HepG2 (cell line): ENCODE data around the gene LSM6. TPM values are rescaled to one million over a fixed set of nuclear protein-coding genes. Genes with fewer than 3 reads are reported as not detected.
A peak's percentile ranks its signal among the peaks of the same experiment; 100 is the strongest.

Experiments
- HMG20B ChIP-seq: conservative IDR thresholded peaks from 2 replicates; pipeline ENCODE4 v1.6.1; 2016; ENCODE audit warnings: missing genetic modification reagents, missing compliant biosample characterization
- POLR2A ChIP-seq, 2 experiments: IDR thresholded peaks; 2 replicates each; pipeline ENCODE4 v1.6.1; 2011; ENCODE audit warnings: low read depth in 2 of 2, low read length in 2 of 2, mild to moderate bottlenecking in 1 of 2, moderate library complexity in 1 of 2; ENCODE audit not compliant: insufficient read depth in 1 of 2
- RBAK ChIP-seq: sonication (generic); formaldehyde crosslinking; IDR thresholded peaks from 2 replicates; pipeline ENCODE4 v1.5.1; 2020; ENCODE audit warnings: mild to moderate bottlenecking, missing genetic modification reagents
- SOX5 ChIP-seq: IDR thresholded peaks from 2 replicates; pipeline ENCODE4 v1.6.1; 2016; ENCODE audit warnings: borderline replicate concordance
- TBL1XR1 ChIP-seq: fragments of 150-350 bp; IDR thresholded peaks from 2 replicates; pipeline ENCODE4 v1.6.1; 2014; ENCODE audit warnings: borderline replicate concordance, low read length; ENCODE audit not compliant: partially characterized antibody
- ZNF124 ChIP-seq: sonication (generic); formaldehyde crosslinking; IDR thresholded peaks from 2 replicates; pipeline ENCODE4 v1.4.0; 2020; ENCODE audit warnings: missing genetic modification reagents
- ZNF180 ChIP-seq: sonication (generic); formaldehyde crosslinking; IDR thresholded peaks from 2 replicates; pipeline ENCODE4 v1.4.0; 2020; ENCODE audit warnings: low read depth, missing genetic modification reagents, borderline replicate concordance
- ZNF207 ChIP-seq: fragments of 450-650 bp; IDR thresholded peaks from 2 replicates; pipeline ENCODE4 v1.6.1; 2016; ENCODE audit warnings: antibody characterized with exemption, borderline replicate concordance
- ZNF33B ChIP-seq: sonication (generic); formaldehyde crosslinking; IDR thresholded peaks from 2 replicates; pipeline ENCODE4 v1.5.1; 2020; ENCODE audit warnings: mild to moderate bottlenecking, missing genetic modification reagents
- ZNF350 ChIP-seq: sonication (generic); formaldehyde crosslinking; IDR thresholded peaks from 2 replicates; pipeline ENCODE4 v1.4.0; 2020; ENCODE audit warnings: mild to moderate bottlenecking, low read depth, missing genetic modification reagents, borderline replicate concordance
- ZNF720 ChIP-seq: sonication (generic); formaldehyde crosslinking; IDR thresholded peaks from 2 replicates; pipeline ENCODE4 v1.4.0; 2020; ENCODE audit warnings: missing genetic modification reagents
- ZSCAN20 ChIP-seq: sonication (generic); formaldehyde crosslinking; IDR thresholded peaks from 2 replicates; pipeline ENCODE4 v1.4.0; 2020; ENCODE audit warnings: missing genetic modification reagents, mild to moderate bottlenecking, borderline replicate concordance
- polyA plus RNA-seq, 8 experiments: library from polyadenylated mRNA; depleted of rRNA in 3 of 8; stranded (reverse) in 7 of 8; unstranded in 1 of 8; fragments of >200 nt; fragmentation: Illumina TruSeq in 4 of 8; extraction: Trizol in 4 of 8; gene quantifications; 2 replicates each; pipeline versions ENCODE4 v1.2.1 to v1.2.3, GENCODE V29; 2011 to 2016; ENCODE audit warnings: low read depth in 4 of 8, missing spikeins in 1 of 8, mixed read lengths in 1 of 8; ENCODE audit not compliant: insufficient read depth in 1 of 8
- total RNA-seq, 5 experiments: library from RNA; depleted of rRNA; stranded (reverse); fragments of >200 nt; fragmentation: Illumina TruSeq; extraction: Trizol; gene quantifications; 2 replicates each; pipeline ENCODE4 v1.2.3, GENCODE V29; 2016; ENCODE audit warnings: low read depth in 1 of 5
- TF ChIP-seq, protein P1 (sequence below): IDR thresholded peaks from 2 replicates; pipeline ENCODE4 v1.6.1; 2016; ENCODE audit warnings: mild to moderate bottlenecking
- TF ChIP-seq, protein P2 (sequence below): sonication (generic); formaldehyde crosslinking; IDR thresholded peaks from 2 replicates; pipeline ENCODE4 v1.8.1; 2023; ENCODE audit warnings: mild to moderate bottlenecking, missing genetic modification reagents
- TF ChIP-seq, protein P3 (sequence below), 2 experiments: IDR thresholded peaks; 2 replicates each; pipeline ENCODE4 v1.6.1; 2011 to 2012; ENCODE audit warnings: low read length in 2 of 2, borderline replicate concordance in 1 of 2, low read depth in 1 of 2, mild to moderate bottlenecking in 1 of 2, moderate library complexity in 1 of 2
- TF ChIP-seq, protein P4 (sequence below), 2 experiments: sonication (generic) in 1 of 2; formaldehyde crosslinking in 1 of 2; IDR thresholded peaks; 2 replicates each; pipeline versions ENCODE4 v1.4.0 to v1.6.1; 2018 to 2020; ENCODE audit warnings: missing genetic modification reagents in 2 of 2, borderline replicate concordance in 1 of 2, low read depth in 1 of 2, mild to moderate bottlenecking in 1 of 2, missing biosample characterization in 1 of 2
- TF ChIP-seq, protein P5 (sequence below): sonication (generic); formaldehyde crosslinking; IDR thresholded peaks from 2 replicates; pipeline ENCODE4 v1.5.1; 2020; ENCODE audit warnings: missing genetic modification reagents, mild to moderate bottlenecking, borderline replicate concordance
- TF ChIP-seq, protein P6 (sequence below): IDR thresholded peaks from 2 replicates; pipeline ENCODE4 v1.6.1; 2016; ENCODE audit warnings: control low read depth

Gene LSM6
- total and polyA plus RNA-seq, 2 of the 13 experiments (the other 11 are each of a cell fraction or from before 2014, with no cell fraction given) = 14.6 to 83.3 TPM

DNA sequence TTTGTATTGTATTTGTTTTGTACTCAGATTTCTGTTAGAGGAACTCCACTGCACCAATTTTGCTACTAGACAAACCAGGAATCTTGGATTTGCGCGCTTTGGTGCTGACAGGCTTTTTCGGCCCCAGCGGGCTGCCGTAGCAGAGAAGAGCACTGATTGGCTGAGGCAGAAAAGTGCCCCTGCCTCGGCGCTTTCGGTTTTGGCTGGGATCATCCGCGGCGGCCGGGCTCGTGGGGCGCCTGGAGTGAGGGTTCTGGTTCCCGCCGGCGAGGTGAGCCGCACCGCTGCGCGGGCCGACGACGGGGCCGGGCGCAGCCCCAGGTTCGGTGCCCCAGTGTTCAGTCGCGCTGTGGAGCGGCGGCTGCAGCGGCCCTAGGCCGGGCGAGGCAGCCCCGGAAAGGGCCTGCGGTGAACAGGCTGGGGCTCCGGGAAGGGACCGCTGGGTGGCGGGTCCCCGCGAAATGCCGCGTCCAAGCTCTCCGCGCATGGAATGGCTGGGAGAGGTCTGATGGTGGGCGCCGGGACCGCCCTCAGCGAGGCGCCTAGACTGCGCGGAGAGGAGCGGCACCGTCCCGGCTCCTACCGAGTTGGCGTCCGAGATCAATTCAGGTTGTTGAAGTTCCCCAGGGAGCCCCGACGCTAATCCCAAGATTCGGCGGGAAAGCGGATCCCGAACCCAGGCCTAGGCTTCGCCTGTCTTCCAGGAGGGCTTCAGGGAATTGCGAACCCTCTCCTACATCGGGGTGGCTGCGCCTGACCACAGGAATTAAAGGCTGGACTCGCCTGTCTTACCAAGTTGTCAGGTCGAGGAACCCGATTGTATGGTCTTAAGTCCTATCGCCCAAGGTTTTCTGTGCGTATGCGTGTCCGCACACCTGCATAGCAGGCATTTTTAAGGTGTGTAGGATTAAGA is at the start of gene LSM6 (continued):
- TF ChIP-seq, protein P1, sequence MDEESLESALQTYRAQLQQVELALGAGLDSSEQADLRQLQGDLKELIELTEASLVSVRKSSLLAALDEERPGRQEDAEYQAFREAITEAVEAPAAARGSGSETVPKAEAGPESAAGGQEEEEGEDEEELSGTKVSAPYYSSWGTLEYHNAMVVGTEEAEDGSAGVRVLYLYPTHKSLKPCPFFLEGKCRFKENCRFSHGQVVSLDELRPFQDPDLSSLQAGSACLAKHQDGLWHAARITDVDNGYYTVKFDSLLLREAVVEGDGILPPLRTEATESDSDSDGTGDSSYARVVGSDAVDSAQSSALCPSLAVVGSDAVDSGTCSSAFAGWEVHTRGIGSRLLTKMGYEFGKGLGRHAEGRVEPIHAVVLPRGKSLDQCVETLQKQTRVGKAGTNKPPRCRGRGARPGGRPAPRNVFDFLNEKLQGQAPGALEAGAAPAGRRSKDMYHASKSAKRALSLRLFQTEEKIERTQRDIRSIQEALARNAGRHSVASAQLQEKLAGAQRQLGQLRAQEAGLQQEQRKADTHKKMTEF (CRISPR knock-in tag) = peak; percentile 85
- TF ChIP-seq SOX5 (CRISPR knock-in tag) (0 out of 2 replicates have a peak, but pooled peaks have one; percentile 17), RBAK (CRISPR knock-in tag) (no peak), ZNF350 (peak; percentile 53; the same call in 1 of the 2 replicates), ZNF124 (CRISPR knock-in tag) (no peak), ZSCAN20 (CRISPR knock-in tag) (no peak), POLR2A (IDR thresholded peaks at IDR 0.05; ENCODE audit: insufficient read depth in 1 of 2, low read depth in 2 of 2, low read length in 2 of 2) (peak; percentile 73), ZNF180 (CRISPR knock-in tag) (no peak), ZNF33B (CRISPR knock-in tag) (no peak), TBL1XR1 (no peak), HMG20B (CRISPR knock-in tag) (no peak), ZNF207 (no peak), ZNF720 (CRISPR knock-in tag) (no peak)
- TF ChIP-seq, protein P2, sequence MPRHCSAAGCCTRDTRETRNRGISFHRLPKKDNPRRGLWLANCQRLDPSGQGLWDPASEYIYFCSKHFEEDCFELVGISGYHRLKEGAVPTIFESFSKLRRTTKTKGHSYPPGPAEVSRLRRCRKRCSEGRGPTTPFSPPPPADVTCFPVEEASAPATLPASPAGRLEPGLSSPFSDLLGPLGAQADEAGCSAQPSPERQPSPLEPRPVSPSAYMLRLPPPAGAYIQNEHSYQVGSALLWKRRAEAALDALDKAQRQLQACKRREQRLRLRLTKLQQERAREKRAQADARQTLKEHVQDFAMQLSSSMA (CRISPR knock-in tag) = no peak
- TF ChIP-seq, protein P3, sequence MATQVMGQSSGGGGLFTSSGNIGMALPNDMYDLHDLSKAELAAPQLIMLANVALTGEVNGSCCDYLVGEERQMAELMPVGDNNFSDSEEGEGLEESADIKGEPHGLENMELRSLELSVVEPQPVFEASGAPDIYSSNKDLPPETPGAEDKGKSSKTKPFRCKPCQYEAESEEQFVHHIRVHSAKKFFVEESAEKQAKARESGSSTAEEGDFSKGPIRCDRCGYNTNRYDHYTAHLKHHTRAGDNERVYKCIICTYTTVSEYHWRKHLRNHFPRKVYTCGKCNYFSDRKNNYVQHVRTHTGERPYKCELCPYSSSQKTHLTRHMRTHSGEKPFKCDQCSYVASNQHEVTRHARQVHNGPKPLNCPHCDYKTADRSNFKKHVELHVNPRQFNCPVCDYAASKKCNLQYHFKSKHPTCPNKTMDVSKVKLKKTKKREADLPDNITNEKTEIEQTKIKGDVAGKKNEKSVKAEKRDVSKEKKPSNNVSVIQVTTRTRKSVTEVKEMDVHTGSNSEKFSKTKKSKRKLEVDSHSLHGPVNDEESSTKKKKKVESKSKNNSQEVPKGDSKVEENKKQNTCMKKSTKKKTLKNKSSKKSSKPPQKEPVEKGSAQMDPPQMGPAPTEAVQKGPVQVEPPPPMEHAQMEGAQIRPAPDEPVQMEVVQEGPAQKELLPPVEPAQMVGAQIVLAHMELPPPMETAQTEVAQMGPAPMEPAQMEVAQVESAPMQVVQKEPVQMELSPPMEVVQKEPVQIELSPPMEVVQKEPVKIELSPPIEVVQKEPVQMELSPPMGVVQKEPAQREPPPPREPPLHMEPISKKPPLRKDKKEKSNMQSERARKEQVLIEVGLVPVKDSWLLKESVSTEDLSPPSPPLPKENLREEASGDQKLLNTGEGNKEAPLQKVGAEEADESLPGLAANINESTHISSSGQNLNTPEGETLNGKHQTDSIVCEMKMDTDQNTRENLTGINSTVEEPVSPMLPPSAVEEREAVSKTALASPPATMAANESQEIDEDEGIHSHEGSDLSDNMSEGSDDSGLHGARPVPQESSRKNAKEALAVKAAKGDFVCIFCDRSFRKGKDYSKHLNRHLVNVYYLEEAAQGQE (IDR thresholded peaks at IDR 0.05; ENCODE audit: borderline replicate concordance in 1 of 2, low read depth in 1 of 2, low read length in 2 of 2) = no peak
- TF ChIP-seq, protein P4, sequence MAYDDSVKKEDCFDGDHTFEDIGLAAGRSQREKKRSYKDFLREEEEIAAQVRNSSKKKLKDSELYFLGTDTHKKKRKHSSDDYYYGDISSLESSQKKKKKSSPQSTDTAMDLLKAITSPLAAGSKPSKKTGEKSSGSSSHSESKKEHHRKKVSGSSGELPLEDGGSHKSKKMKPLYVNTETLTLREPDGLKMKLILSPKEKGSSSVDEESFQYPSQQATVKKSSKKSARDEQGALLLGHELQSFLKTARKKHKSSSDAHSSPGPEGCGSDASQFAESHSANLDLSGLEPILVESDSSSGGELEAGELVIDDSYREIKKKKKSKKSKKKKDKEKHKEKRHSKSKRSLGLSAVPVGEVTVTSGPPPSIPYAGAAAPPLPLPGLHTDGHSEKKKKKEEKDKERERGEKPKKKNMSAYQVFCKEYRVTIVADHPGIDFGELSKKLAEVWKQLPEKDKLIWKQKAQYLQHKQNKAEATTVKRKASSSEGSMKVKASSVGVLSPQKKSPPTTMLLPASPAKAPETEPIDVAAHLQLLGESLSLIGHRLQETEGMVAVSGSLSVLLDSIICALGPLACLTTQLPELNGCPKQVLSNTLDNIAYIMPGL (CRISPR knock-in tag; IDR thresholded peaks at IDR 0.05; ENCODE audit: borderline replicate concordance in 1 of 2, low read depth in 1 of 2) = peak; percentile 71 to 96; a peak in 3 of 4 replicates
- TF ChIP-seq, protein P5, sequence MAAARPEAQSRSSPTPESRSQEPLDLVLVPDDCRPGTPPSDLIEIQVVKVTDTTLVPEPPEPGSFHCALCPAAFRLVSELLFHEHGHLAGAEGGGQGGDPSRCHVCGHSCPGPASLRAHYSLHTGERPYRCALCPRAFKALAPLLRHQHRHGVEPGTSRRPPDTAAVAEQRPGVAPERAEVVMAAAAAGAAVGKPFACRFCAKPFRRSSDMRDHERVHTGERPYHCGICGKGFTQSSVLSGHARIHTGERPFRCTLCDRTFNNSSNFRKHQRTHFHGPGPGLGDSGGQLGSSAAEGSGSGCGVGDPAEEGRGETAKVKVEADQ = 0 out of 2 replicates have a peak, but pooled peaks have one; percentile 62
- TF ChIP-seq, protein P6, sequence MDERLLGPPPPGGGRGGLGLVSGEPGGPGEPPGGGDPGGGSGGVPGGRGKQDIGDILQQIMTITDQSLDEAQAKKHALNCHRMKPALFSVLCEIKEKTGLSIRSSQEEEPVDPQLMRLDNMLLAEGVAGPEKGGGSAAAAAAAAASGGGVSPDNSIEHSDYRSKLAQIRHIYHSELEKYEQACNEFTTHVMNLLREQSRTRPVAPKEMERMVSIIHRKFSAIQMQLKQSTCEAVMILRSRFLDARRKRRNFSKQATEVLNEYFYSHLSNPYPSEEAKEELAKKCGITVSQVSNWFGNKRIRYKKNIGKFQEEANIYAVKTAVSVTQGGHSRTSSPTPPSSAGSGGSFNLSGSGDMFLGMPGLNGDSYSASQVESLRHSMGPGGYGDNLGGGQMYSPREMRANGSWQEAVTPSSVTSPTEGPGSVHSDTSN (CRISPR knock-in tag) = no peak
